CD4-positive, alpha-beta memory T cell (primary cell): ENCODE measurements around the gene CHCT1. TPM values are rescaled to one million over a fixed set of nuclear protein-coding genes. Genes with fewer than 3 reads are reported as not detected.

ENCODE experiments used
- CTCF ChIA-PET: fragments of 350-600 bp; sonication (Branson Sonifier 250); formaldehyde crosslinking; loops from one replicate; lab custom pipeline; 2021; ENCODE audit warnings: inconsistent platforms; ENCODE audit not compliant: partially characterized antibody; lab: Charles Lee
- POLR2A ChIA-PET: fragments of 350-600 bp; sonication (Branson Sonifier 250); formaldehyde crosslinking; loops from one replicate; lab custom pipeline; 2021; ENCODE audit not compliant: partially characterized antibody; lab: Charles Lee
- DNase-seq, 5 donors: peaks; one replicate each; pipeline versions ENCODE4 v3.0.0 to v3.0.0-alpha.2; 2020 to 2022; ENCODE audit warnings: mixed read lengths in 1 of 5
- H3K27ac ChIP-seq: one replicate; pipeline ENCODE4 v1.7.0; 2013; ENCODE audit warnings: low read depth, low read length
- H3K27me3 ChIP-seq: 2 replicates; pipeline ENCODE4 v1.7.0; 2013; ENCODE audit warnings: mild to moderate bottlenecking, low read length, moderate library complexity; ENCODE audit not compliant: insufficient read depth
- H3K36me3 ChIP-seq: 2 replicates; pipeline ENCODE4 v1.7.0; 2013; ENCODE audit warnings: mild to moderate bottlenecking, low read length, moderate library complexity; ENCODE audit not compliant: insufficient read depth
- H3K4me1 ChIP-seq: 2 replicates; pipeline ENCODE4 v1.7.0; 2013; ENCODE audit warnings: mild to moderate bottlenecking, low read length, moderate library complexity; ENCODE audit not compliant: insufficient read depth
- H3K4me3 ChIP-seq, 2 donors: one replicate each; pipeline ENCODE4 v1.7.0; 2013; ENCODE audit warnings: low read length in 2 of 2, mild to moderate bottlenecking in 1 of 2
- H3K9me3 ChIP-seq, 2 donors: one replicate each; pipeline ENCODE4 v1.7.0; 2013; ENCODE audit warnings: low read length in 2 of 2, control low read depth in 1 of 2; ENCODE audit not compliant: control insufficient read depth in 1 of 2
- H3K27ac Mint-ChIP-seq, 7 donors: one replicate each; pipeline ENCODE4 v1.8.0; 2020 to 2021; ENCODE audit warnings: mixed read lengths in 7 of 7, mild to moderate bottlenecking in 6 of 7, inconsistent platforms in 3 of 7, moderate library complexity in 3 of 7
- H3K27me3 Mint-ChIP-seq, 2 donors: one replicate each; pipeline ENCODE4 v1.8.0; 2020 to 2021; ENCODE audit warnings: mixed read lengths in 2 of 2
- H3K36me3 Mint-ChIP-seq, 2 donors: one replicate each; pipeline ENCODE4 v1.8.0; 2020 to 2021; ENCODE audit warnings: mixed read lengths in 2 of 2, inconsistent platforms in 1 of 2, mild to moderate bottlenecking in 1 of 2
- H3K4me1 Mint-ChIP-seq, 4 donors: one replicate each; pipeline ENCODE4 v1.8.0; 2020 to 2021; ENCODE audit warnings: mixed read lengths in 4 of 4, mild to moderate bottlenecking in 1 of 4
- H3K4me3 Mint-ChIP-seq, 8 donors: one replicate each; pipeline ENCODE4 v1.8.0; 2020 to 2021; ENCODE audit warnings: mixed read lengths in 8 of 8, mild to moderate bottlenecking in 7 of 8, moderate library complexity in 6 of 8, inconsistent platforms in 3 of 8
- H3K9me3 Mint-ChIP-seq, 8 donors: one replicate each; pipeline ENCODE4 v1.8.0; 2020 to 2021; ENCODE audit warnings: mixed read lengths in 8 of 8, mild to moderate bottlenecking in 5 of 8, inconsistent platforms in 3 of 8, moderate library complexity in 1 of 8
- intact Hi-C: fragments of 100-400 bp; cut with micrococcal nuclease; formaldehyde crosslinking; loops from one replicate; pipeline ENCODE4 v1.15.1; 2023
- polyA plus RNA-seq, 2 donors: library from polyadenylated mRNA; unstranded; fragments of 300-500 nt; fragmentation: Illumina TruSeq; gene quantifications; one replicate each; pipeline ENCODE4 v1.2.3, GENCODE V29; 2021
- total RNA-seq, 2 experiments: library from RNA; stranded (reverse); gene quantifications; one replicate each; pipeline ENCODE4 v1.2.3, GENCODE V29; 2021

CHCT1 gene
- total and polyA plus RNA-seq, 4 experiments from 2014 or later, result 0.54 TPM; not detected in 3

DNA sequence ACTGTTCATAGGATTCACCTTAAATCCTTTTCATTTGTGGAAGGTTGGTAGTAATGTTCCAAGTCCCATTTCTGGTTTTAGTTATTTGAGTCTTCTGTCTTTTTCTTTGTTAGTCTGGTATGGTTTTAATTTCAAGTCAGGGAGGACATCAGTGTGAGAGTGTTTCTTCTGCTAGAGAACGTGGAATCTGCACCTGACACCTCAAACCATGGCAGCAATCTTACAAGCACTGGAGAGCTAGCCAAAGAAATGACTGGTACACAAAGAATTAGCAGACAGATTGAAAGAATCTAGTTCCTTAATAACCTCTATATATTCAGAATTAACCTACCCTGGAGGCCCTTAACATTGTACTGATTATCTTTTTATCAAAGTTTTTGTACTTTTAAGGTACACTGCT, 50.2 kb downstream of the CHCT1 start:
- Mint-ChIP-seq H3K27me3 (no peaks in the 10 kb centered on the region), H3K4me3 (no peak overlapping the region), H3K4me1 (peaks cover 3 to 8% (median 4%) of the 10 kb centered on the region in 4 donors), H3K36me3 (peaks cover 39 to 41% of the 10 kb centered on the region in 2 donors), H3K9me3 (peaks cover 0 to 2% (median 0%) of the 10 kb centered on the region in 8 donors), H3K27ac (no peak overlapping the region)
- Histone ChIP-seq H3K27ac (no peak overlapping the region), H3K36me3 (peaks cover 5% of the 10 kb centered on the region), H3K9me3 (no peaks in the 10 kb centered on the region), H3K4me1 (no peaks in the 10 kb centered on the region), H3K27me3 (no peaks in the 10 kb centered on the region), H3K4me3 (no peak overlapping the region)
- ChIA-PET CTCF (no interaction called here), POLR2A (no interaction called here)
- intact Hi-C loops, result no loop called here
- no peak for DNase-seq

- Histone ChIP-seq H3K36me3 (peaks cover 5% of the 10 kb centered on the region), H3K27ac (no peak overlapping the region), H3K4me1 (no peaks in the 10 kb centered on the region), H3K4me3 (no peak overlapping the region), H3K9me3 (no peaks in the 10 kb centered on the region), H3K27me3 (no peaks in the 10 kb centered on the region)
- Mint-ChIP-seq H3K36me3 (peaks cover 39 to 42% of the 10 kb centered on the region in 2 donors), H3K4me3 (no peak overlapping the region), H3K27me3 (no peaks in the 10 kb centered on the region), H3K27ac (no peak overlapping the region), H3K4me1 (peaks cover 0 to 6% (median 4%) of the 10 kb centered on the region in 4 donors), H3K9me3 (peaks cover 0 to 2% (median 0%) of the 10 kb centered on the region in 8 donors)
- CTCF ChIA-PET, result no interaction called here
- intact Hi-C loops, result no loop called here
- POLR2A ChIA-PET, result no interaction called here
- no peak for DNase-seq
Observed at GRCh38 chr17:60473788-60474187, 51.5 kb downstream of the CHCT1 start.

Other genes starting within 250 kb of the CHCT1 start
- 10 to 100 TPM; 31.1 to 36.2 TPM for gene USP32, start 30.4 kb upstream of the CHCT1 start, total RNA-seq
- gene USP32, start 30.4 kb upstream of the CHCT1 start, polyA plus RNA-seq, result 1 to 10 TPM; 2.6 to 9.7 TPM
- 10 to 100 TPM; 48.4 to 50.8 TPM for gene APPBP2, start 103.8 kb downstream of the CHCT1 start, total RNA-seq
- gene APPBP2, start 103.8 kb downstream of the CHCT1 start, polyA plus RNA-seq, result 10 to 100 TPM; 23.9 to 31.6 TPM
- gene PPM1D, start 177.7 kb downstream of the CHCT1 start, total RNA-seq, result 10 to 100 TPM; 18.9 to 19.4 TPM
- 10 to 100 TPM in 1 of 2 donors, 1 to 10 TPM in 1; 7.0 to 10.1 TPM for gene PPM1D, start 177.7 kb downstream of the CHCT1 start, polyA plus RNA-seq